HG03103 (cell line): Measurements from ENCODE around the gene TLK2.
"Not testable (repeated sequence)": the region's sequence is repeated elsewhere in the genome, so short reads cannot be mapped to it uniquely, and the experiment has no call there.

Experiments used
- ATAC-seq: cut with Tn5 transposase; IDR thresholded peaks from one replicate; pipeline ENCODE4 v1.9.1; 2021; ENCODE audit warnings: low read depth; ENCODE audit not compliant: unreplicated experiment

TLK2 gene

GRCh38 chr17:62479639-62480258 is 1.1 kb downstream of the TLK2 start:
- ATAC-seq: not testable (repeated sequence)

GRCh38 chr17:62482553-62482952 is 3.9 kb downstream of the TLK2 start:
- not testable (repeated sequence) for ATAC-seq

- ATAC-seq: not testable (repeated sequence)
These were observed 12.4 kb downstream of the TLK2 start for GRCh38 chr17:62490990-62491389.

- ATAC-seq: not testable (repeated sequence)
These were observed 14.5 kb downstream of the TLK2 start for GRCh38 chr17:62493049-62493655.

GRCh38 chr17:62494073-62494472 is 15.4 kb downstream of the TLK2 start:
- ATAC-seq: not testable (repeated sequence)

GRCh38 chr17:62496344-62496743 is 17.7 kb downstream of the TLK2 start:
- not testable (repeated sequence) for ATAC-seq

GRCh38 chr17:62498796-62499195 is 20.2 kb downstream of the TLK2 start:
- ATAC-seq: not testable (repeated sequence)

- ATAC-seq: not testable (repeated sequence)
These were observed 21.8 kb downstream of the TLK2 start for GRCh38 chr17:62500463-62500862.

GRCh38 chr17:62504857-62505256 is 26.2 kb downstream of the TLK2 start:
- not testable (repeated sequence) for ATAC-seq

- not testable (repeated sequence) for ATAC-seq
These were observed 28.7 kb downstream of the TLK2 start for GRCh38 chr17:62507191-62507836.

- not testable (repeated sequence) for ATAC-seq
These were observed 31.7 kb downstream of the TLK2 start for GRCh38 chr17:62510247-62510819.

GRCh38 chr17:62511014-62511413 is 32.4 kb downstream of the TLK2 start:
- ATAC-seq: not testable (repeated sequence)

- not testable (repeated sequence) for ATAC-seq
These were observed 37.8 kb downstream of the TLK2 start for GRCh38 chr17:62516376-62516775.

GRCh38 chr17:62521295-62521694 is 42.7 kb downstream of the TLK2 start:
- not testable (repeated sequence) for ATAC-seq

- not testable (repeated sequence) for ATAC-seq
These were observed 45.5 kb downstream of the TLK2 start for GRCh38 chr17:62524077-62524476.

GRCh38 chr17:62525317-62525716 is 46.7 kb downstream of the TLK2 start:
- not testable (repeated sequence) for ATAC-seq

GRCh38 chr17:62530936-62531335 is 52.3 kb downstream of the TLK2 start:
- not testable (repeated sequence) for ATAC-seq

- ATAC-seq: not testable (repeated sequence)
These were observed 57.9 kb downstream of the TLK2 start for GRCh38 chr17:62536557-62536956.

- not testable (repeated sequence) for ATAC-seq
These were observed 62.4 kb downstream of the TLK2 start for GRCh38 chr17:62541073-62541472.

- ATAC-seq: not testable (repeated sequence)
These were observed 64.7 kb downstream of the TLK2 start for GRCh38 chr17:62543278-62543775.

GRCh38 chr17:62546066-62546465 is 67.4 kb downstream of the TLK2 start:
- ATAC-seq: not testable (repeated sequence)
